ENCODE results near the gene KCNMA1. TPM values are rescaled to one million over a fixed set of nuclear protein-coding genes. Genes with fewer than 3 reads are reported as not detected.

The KCNMA1 gene
- total RNA-seq, 1 donor from 2014 or later, result 94.3 TPM

DNA sequence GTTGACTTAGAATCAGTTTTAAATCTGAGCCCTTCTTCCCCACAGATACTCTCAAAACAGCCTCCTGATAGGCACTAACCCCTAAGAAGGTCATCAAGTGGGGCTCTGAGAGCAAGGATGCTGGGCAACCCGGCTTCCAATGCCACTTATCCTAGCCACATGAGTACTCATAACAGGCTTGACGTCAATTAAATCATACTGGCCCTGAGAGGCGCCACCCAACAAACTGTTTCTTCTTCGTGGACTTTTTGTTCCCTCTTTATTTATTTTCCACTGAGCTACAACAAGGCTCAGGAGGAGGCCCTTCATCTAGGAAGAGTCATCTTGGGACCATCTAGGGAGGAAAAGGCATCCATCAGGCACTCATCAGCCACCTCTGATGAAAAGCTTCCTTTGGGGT is 255.9 kb downstream of the KCNMA1 start:
- DNase-seq (ENCODE audit: extremely low spot score in 2 of 2), result no peak
- Histone ChIP-seq H3K36me3 (no peaks in the 10 kb centered on the region), H3K27ac (no peak overlapping the region), H3K9me3 (no peaks in the 10 kb centered on the region), H3K27me3 (no peaks in the 10 kb centered on the region), H3K4me3 (no peak overlapping the region), H3K4me1 (peaks cover 8% of the 10 kb centered on the region)
- TF ChIP-seq, protein P1, sequence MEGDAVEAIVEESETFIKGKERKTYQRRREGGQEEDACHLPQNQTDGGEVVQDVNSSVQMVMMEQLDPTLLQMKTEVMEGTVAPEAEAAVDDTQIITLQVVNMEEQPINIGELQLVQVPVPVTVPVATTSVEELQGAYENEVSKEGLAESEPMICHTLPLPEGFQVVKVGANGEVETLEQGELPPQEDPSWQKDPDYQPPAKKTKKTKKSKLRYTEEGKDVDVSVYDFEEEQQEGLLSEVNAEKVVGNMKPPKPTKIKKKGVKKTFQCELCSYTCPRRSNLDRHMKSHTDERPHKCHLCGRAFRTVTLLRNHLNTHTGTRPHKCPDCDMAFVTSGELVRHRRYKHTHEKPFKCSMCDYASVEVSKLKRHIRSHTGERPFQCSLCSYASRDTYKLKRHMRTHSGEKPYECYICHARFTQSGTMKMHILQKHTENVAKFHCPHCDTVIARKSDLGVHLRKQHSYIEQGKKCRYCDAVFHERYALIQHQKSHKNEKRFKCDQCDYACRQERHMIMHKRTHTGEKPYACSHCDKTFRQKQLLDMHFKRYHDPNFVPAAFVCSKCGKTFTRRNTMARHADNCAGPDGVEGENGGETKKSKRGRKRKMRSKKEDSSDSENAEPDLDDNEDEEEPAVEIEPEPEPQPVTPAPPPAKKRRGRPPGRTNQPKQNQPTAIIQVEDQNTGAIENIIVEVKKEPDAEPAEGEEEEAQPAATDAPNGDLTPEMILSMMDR (IDR thresholded peaks at IDR 0.05), result no peak
- TF ChIP-seq POLR2A (IDR thresholded peaks at IDR 0.05), result no peak
- TF ChIP-seq POLR2AphosphoS5 (IDR thresholded peaks at IDR 0.05; ENCODE audit: insufficient read depth in 1 of 2, low read depth in 1 of 2), result no peak
- intact Hi-C loops (cut with DNase I), result no loop called here

DNA sequence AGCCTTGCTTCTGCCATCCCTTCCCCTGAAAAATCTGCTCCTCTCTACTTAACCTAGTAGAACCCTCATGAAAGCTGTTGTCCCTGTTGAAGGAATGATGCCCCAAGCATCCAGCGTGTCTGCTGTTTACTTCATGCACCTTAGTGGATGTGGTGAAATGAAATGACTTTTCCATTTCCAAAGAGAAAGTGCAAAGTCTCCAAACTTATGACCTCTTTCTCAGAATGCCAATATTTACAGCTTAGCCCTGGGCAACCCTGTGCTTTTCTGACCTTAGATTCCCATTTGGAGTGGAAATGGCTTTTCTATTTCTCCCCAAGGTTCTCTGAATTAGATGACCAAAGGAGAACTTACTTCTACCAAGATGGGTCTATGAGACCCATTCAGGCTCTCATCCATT is 256.9 kb downstream of the KCNMA1 start:
- intact Hi-C loops (cut with DNase I), result no loop called here
- no peak overlapping the region for H3K27ac ChIP-seq
- TF ChIP-seq POLR2AphosphoS5 (IDR thresholded peaks at IDR 0.05; ENCODE audit: insufficient read depth in 1 of 2, low read depth in 1 of 2), result no peak
- TF ChIP-seq, protein P1 (IDR thresholded peaks at IDR 0.05), result no peak
- H3K36me3 ChIP-seq, result no peaks in the 10 kb centered on the region
- H3K4me3 ChIP-seq, result no peak overlapping the region
- DNase-seq (ENCODE audit: extremely low spot score in 2 of 2), result no peak
- H3K9me3 ChIP-seq, result no peaks in the 10 kb centered on the region
- no peaks in the 10 kb centered on the region for H3K27me3 ChIP-seq
- H3K4me1 ChIP-seq, result no peaks in the 10 kb centered on the region

DNA sequence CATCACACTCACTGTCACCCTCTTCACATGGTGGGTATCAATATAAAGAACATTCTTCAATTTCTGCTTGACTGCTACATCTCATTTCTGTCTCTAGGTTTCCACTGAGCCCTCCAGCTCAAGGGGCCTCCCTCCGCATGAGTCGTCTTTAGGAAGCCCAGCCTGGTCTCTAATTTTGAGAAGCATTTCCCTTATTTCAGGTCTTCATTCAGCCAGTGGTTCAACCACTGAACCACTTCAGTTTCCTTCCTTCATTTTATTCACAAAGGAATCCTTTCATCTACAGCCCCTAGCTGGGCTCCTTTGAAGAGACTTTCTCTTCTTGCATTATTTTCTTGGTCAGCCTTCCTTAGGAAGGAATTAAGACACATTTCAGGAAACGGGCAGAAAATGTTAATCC is 257.4 kb downstream of the KCNMA1 start:
- Histone ChIP-seq H3K36me3 (no peaks in the 10 kb centered on the region), H3K27me3 (no peaks in the 10 kb centered on the region), H3K4me3 (no peak overlapping the region), H3K9me3 (no peaks in the 10 kb centered on the region), H3K27ac (no peak overlapping the region), H3K4me1 (no peaks in the 10 kb centered on the region)
- TF ChIP-seq, protein P1 (IDR thresholded peaks at IDR 0.05), result no peak
- no peak for DNase-seq (ENCODE audit: extremely low spot score in 2 of 2)
- intact Hi-C loops (cut with DNase I), result no loop called here

DNA sequence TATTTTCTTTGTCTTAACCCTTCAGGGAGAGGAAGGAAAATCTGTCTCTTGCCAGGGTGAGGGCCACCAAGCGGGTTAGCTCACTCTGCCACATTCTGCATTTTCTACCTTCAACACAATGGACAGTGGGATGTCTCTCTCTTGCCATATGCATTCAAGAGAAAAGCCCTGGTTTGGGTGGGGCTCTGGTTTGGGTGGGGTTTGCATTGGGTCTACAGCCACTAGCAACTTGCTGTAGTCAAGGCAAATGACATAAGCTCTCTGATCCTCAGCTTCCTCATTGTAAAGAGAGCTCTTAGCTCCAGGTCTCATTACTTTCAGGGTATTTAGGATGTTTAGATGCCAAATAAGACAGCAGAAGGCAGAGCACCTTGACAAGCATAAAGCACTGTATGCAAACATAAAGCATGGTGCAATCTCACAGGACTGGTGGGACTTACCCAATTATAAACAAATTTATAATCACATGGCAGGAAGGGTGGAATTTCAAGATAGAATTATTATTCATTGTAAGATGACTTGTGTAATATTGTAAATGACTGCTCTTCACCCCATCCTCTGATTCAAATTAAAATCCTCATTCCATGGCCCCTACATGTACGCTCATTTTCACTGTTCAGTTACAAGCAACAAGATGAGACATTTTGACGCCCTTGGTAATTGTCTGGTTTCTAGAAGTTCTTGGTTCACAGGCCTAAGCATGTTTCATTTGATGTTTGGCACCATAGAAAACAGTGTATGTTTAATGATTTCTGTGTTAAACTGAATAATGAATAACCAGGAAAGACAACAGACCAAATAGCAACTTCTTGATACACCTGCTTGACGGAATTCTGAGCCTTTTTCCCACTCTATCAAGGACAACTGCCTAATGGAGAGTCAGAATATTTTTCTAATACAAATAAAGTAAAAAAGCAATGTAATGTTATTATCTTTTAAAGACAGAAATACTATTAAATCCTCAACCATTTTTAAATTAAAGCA is 258.9 kb downstream of the KCNMA1 start:
- Histone ChIP-seq H3K4me1 (no peaks in the 10 kb centered on the region), H3K4me3 (no peak overlapping the region), H3K27ac (no peak overlapping the region), H3K27me3 (no peaks in the 10 kb centered on the region), H3K36me3 (no peaks in the 10 kb centered on the region), H3K9me3 (no peaks in the 10 kb centered on the region)
- no peak for DNase-seq (ENCODE audit: extremely low spot score in 2 of 2)
- TF ChIP-seq POLR2A (IDR thresholded peaks at IDR 0.05) (no peak), POLR2AphosphoS5 (IDR thresholded peaks at IDR 0.05; ENCODE audit: insufficient read depth in 1 of 2, low read depth in 1 of 2) (no peak)
- TF ChIP-seq, protein P1 (IDR thresholded peaks at IDR 0.05), result no peak
- intact Hi-C loops (cut with DNase I), result no loop called here

DNA sequence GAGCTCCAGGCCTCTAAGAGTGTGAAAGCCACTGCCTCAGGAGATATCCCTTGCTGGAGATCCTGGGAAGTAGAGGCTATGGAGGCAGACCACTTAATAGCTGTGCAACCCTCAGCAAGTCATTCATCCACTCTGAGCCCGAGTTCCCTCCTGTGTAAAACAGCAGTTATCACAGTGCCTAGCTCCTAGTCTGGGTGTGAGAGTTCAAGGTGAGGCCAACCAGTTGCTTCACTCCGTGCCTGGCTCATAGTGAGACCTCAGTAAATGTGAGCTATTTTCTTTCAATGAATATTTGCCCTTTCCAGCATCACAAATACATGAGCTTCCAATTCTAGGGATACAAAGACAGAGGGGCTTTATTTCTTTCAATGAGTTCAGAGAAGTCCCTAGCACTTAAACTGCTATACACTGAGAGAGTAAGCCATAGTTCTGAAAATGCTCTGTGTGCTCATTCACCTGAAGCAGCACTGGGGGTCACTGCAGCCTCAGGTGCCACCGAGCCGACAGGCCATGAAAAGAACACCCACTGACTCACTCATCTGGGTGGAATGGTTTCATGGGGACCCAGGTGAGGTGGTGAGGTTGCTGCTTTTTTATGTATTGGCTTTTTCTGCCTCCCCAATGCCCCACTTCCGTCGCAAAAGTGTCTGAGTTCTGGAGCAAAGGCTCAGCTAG is 259.8 kb downstream of the KCNMA1 start:
- intact Hi-C loops (cut with DNase I), result no loop called here
- Histone ChIP-seq H3K27me3 (no peaks in the 10 kb centered on the region), H3K27ac (no peak overlapping the region), H3K4me3 (no peak overlapping the region), H3K4me1 (no peaks in the 10 kb centered on the region), H3K36me3 (no peaks in the 10 kb centered on the region), H3K9me3 (no peaks in the 10 kb centered on the region)
- no peak for TF ChIP-seq POLR2A (IDR thresholded peaks at IDR 0.05)
- TF ChIP-seq, protein P1 (IDR thresholded peaks at IDR 0.05), result no peak
- TF ChIP-seq POLR2AphosphoS5 (IDR thresholded peaks at IDR 0.05; ENCODE audit: insufficient read depth in 1 of 2, low read depth in 1 of 2), result no peak
- no peak for DNase-seq (ENCODE audit: extremely low spot score in 2 of 2)

All from vagina (tissue), 2 donors.